Nephron (organoid): Measurements from ENCODE around the gene DCST2.

Experiments used
- H3K27ac Mint-ChIP-seq, 3 experiments: 2 replicates each; pipeline ENCODE4 v1.8.0; 2020; ENCODE audit warnings: mixed read lengths in 3 of 3, mild to moderate bottlenecking in 2 of 3, moderate library complexity in 1 of 3
- H3K27me3 Mint-ChIP-seq: 2 replicates; pipeline ENCODE4 v1.8.0; 2021; ENCODE audit warnings: low read depth, mild to moderate bottlenecking, moderate library complexity, mixed read lengths
- H3K36me3 Mint-ChIP-seq: 2 replicates; pipeline ENCODE4 v1.8.0; 2020; ENCODE audit warnings: low read depth, mixed read lengths
- H3K4me1 Mint-ChIP-seq: 2 replicates; pipeline ENCODE4 v1.8.0; 2020; ENCODE audit warnings: mixed read lengths
- H3K4me3 Mint-ChIP-seq, 3 experiments: 2 replicates each; pipeline ENCODE4 v1.8.0; 2020; ENCODE audit warnings: mild to moderate bottlenecking in 3 of 3, mixed read lengths in 3 of 3, moderate library complexity in 2 of 3
- H3K9me3 Mint-ChIP-seq: 2 replicates; pipeline ENCODE4 v1.8.0; 2020; ENCODE audit warnings: mixed read lengths
- TF ChIP-seq, protein P1 (sequence below), 3 experiments: fragments of 200-600 bp; sonication (generic); IDR thresholded peaks; one replicate each; pipeline ENCODE4 v1.5.0; 2021; ENCODE audit warnings: antibody characterized with exemption in 3 of 3; ENCODE audit not compliant: unreplicated experiment in 3 of 3

The DCST2 gene

DNA sequence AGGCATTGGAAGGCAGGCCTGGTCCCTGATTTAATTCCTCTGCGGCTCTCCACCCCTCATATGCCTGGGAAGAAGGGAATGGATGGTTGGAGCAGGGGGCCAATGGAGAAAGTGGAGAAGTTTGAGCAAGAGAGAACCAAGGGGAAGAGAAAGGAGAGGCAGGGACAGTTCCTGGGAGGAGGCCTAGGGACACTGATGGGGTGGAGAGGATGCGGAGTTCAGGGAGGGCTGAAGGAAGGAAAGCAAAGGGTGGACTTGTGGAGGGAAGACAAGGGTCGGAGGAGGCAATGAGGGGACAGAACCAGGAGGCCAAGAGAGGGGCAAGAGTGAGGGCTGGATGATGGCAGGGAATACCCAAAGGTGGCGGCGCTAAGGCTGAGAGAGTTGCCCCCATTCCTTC, 23.8 kb downstream of the DCST2 start:
- Mint-ChIP-seq H3K27ac (no peak overlapping the region), H3K27me3 (no peaks in the 10 kb centered on the region), H3K36me3 (no peaks in the 10 kb centered on the region), H3K9me3 (no peaks in the 10 kb centered on the region), H3K4me3 (no peak overlapping the region), H3K4me1 (peaks cover 17% of the 10 kb centered on the region)
- TF ChIP-seq, protein P1, sequence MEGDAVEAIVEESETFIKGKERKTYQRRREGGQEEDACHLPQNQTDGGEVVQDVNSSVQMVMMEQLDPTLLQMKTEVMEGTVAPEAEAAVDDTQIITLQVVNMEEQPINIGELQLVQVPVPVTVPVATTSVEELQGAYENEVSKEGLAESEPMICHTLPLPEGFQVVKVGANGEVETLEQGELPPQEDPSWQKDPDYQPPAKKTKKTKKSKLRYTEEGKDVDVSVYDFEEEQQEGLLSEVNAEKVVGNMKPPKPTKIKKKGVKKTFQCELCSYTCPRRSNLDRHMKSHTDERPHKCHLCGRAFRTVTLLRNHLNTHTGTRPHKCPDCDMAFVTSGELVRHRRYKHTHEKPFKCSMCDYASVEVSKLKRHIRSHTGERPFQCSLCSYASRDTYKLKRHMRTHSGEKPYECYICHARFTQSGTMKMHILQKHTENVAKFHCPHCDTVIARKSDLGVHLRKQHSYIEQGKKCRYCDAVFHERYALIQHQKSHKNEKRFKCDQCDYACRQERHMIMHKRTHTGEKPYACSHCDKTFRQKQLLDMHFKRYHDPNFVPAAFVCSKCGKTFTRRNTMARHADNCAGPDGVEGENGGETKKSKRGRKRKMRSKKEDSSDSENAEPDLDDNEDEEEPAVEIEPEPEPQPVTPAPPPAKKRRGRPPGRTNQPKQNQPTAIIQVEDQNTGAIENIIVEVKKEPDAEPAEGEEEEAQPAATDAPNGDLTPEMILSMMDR (IDR thresholded peaks at IDR 0.05; ENCODE audit: unreplicated experiment in 3 of 3) = no peak

- H3K36me3 Mint-ChIP-seq = no peaks in the 10 kb centered on the region
- H3K4me1 Mint-ChIP-seq = peaks cover 19% of the 10 kb centered on the region
- no peaks in the 10 kb centered on the region for H3K27me3 Mint-ChIP-seq
- TF ChIP-seq, protein P1 (IDR thresholded peaks at IDR 0.05; ENCODE audit: unreplicated experiment in 3 of 3) = no peak
- H3K27ac Mint-ChIP-seq = no peak overlapping the region
- no peak overlapping the region for H3K4me3 Mint-ChIP-seq
- H3K9me3 Mint-ChIP-seq = no peaks in the 10 kb centered on the region
These were observed 24.3 kb downstream of the DCST2 start for GRCh38 chr1:155009221-155009711.

DNA sequence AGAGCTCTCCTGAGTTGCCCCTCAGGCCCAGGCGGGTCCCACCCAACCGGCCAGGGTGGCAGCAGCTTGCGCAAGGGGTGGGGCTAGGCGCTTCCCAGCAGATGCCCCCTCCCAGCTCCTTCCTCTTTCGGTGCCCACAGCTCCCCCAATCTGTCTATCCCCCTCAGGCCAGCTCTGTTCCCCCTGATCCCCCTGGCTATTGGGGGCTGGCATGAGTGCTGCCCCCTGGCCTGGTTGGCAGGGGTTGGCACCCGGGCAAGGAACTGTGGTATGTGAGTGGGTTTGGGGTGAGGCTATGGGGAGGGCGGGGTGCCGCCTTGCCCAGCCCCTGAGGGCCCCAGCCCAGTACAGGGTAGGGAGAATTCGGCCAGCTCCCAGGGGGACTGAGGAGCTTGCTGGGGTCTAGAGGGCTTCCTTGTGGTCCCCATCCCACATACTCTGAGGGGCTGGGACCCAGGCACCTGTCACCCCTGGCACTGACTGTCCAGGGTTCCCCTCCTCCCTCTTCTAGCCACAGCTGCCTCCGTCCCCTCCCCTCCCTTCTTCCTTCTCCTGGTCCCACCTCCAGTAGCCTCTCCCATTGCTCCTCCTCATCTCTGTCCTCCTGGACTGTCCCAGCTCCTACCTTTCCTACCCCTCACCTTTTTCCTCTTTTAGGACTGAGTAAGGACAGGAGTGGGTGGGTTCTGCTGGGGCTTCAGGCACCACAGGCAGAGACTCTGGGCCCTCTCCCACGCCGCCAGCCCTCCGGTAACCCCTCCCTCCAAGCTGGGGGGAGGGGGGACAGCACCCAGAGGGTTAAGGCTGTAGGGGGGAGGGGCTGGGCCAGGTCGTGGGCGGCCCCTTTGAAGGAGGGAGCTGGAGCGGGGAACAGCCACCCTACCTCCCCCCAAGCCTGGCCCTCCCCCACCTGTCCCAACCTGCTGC, 25.3 kb downstream of the DCST2 start:
- H3K9me3 Mint-ChIP-seq = no peaks in the 10 kb centered on the region

DNA sequence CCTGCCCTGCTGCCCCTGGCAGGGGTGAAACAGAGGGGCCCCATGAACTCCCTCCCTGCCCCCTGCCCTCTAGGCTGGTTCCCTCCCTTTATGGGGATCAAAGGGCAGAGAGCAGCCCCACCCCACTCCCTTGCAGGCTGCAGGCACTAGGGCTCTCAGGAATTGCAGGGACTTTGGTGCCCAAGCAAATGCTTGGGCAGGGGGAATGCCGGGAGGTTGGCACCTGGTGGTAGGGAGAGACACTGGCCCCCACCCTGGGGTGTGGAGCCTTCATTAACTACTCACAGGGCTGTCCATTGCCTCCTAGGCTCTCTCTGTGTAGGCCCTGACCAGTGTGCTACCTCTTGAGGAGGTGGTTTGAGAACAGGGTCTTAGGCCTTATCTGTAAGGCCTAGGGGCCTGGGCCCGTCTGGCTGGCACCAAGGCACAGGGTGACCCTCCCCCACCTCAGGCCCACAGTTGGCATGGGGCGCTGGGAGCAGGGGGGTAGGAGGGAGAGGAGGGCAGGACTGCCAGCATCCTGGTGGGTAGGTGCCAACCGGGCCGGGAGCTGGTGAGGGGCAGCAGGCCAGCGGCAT, 26.2 kb downstream of the DCST2 start:
- no peaks in the 10 kb centered on the region for H3K36me3 Mint-ChIP-seq
- H3K9me3 Mint-ChIP-seq = no peaks in the 10 kb centered on the region
- no peak overlapping the region for H3K4me3 Mint-ChIP-seq
- no peaks in the 10 kb centered on the region for H3K27me3 Mint-ChIP-seq
- H3K27ac Mint-ChIP-seq = no peak overlapping the region
- H3K4me1 Mint-ChIP-seq = peaks cover 18% of the 10 kb centered on the region
- TF ChIP-seq, protein P1 (IDR thresholded peaks at IDR 0.05; ENCODE audit: unreplicated experiment in 3 of 3) = no peak

More for the DNA sequence above, 25.3 kb downstream of the DCST2 start:
- Mint-ChIP-seq H3K36me3 (no peaks in the 10 kb centered on the region), H3K27ac (no peak overlapping the region), H3K27me3 (no peaks in the 10 kb centered on the region), H3K4me3 (no peak overlapping the region), H3K4me1 (peaks cover 22% of the 10 kb centered on the region)
- TF ChIP-seq, protein P1 (IDR thresholded peaks at IDR 0.05; ENCODE audit: unreplicated experiment in 3 of 3) = no peak

DNA sequence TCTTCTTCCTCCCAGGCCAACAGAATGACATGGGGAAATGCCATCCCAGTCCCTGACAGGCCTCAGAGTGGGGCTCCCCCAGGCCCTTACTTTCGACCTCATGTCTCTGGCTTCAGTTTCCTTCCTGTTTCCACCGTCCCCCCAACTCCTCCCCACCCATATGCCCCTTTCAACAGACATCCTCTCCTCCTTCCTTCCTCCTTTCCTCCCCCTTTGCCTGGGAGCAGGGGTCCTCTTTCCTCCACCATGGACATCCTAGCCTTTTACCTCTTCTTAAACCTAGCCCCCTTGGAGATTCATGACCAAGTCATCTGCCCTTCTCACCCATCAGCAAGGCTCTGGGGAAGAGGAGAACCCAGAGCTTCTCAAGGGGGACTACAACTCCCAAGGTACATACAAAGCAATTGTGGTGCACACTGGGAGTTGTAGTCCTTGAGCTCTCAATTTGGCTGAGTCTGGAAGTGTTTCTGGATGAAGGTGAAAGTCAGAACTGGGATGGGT, 26.9 kb downstream of the DCST2 start:
- H3K4me3 Mint-ChIP-seq = peak overlapping the region; percentile 57 to 73 (median 70)
- H3K27me3 Mint-ChIP-seq = no peaks in the 10 kb centered on the region
- H3K9me3 Mint-ChIP-seq = no peaks in the 10 kb centered on the region
- H3K4me1 Mint-ChIP-seq = peaks cover 18% of the 10 kb centered on the region
- H3K36me3 Mint-ChIP-seq = no peaks in the 10 kb centered on the region
- H3K27ac Mint-ChIP-seq = peak overlapping the region; percentile 11 to 47 (median 11)
- TF ChIP-seq, protein P1 (IDR thresholded peaks at IDR 0.05; ENCODE audit: unreplicated experiment in 3 of 3) = no peak
